Neuronal stem cell (in vitro differentiated cells): ENCODE data around the gene SCN11A.
A peak's percentile ranks its signal among the peaks of the same experiment; 100 is the strongest.

Experiments used
- DNase-seq: peaks from one replicate; pipeline ENCODE4 v3.0.0-alpha.2; 2013; ENCODE audit warnings: low spot score
- H2AFZ ChIP-seq: one replicate; pipeline ENCODE4 v1.6.1; 2013; ENCODE audit warnings: mild to moderate bottlenecking, low read length, inconsistent platforms
- H2AK5ac ChIP-seq: 2 replicates; pipeline ENCODE4 v1.6.1; 2013; ENCODE audit warnings: low read depth, mild to moderate bottlenecking, inconsistent platforms, low read length, moderate library complexity, mixed read lengths
- H2BK120ac ChIP-seq: 2 replicates; pipeline ENCODE4 v1.6.1; 2013; ENCODE audit warnings: low read depth, mild to moderate bottlenecking, inconsistent platforms, low read length, moderate library complexity, mixed read lengths
- H2BK12ac ChIP-seq: one replicate; pipeline ENCODE4 v1.6.1; 2013; ENCODE audit warnings: low read length, inconsistent platforms
- H2BK15ac ChIP-seq: 2 replicates; pipeline ENCODE4 v1.6.1; 2013; ENCODE audit warnings: mild to moderate bottlenecking, low read length, inconsistent platforms, mixed read lengths
- H2BK5ac ChIP-seq: one replicate; pipeline ENCODE4 v1.6.1; 2013; ENCODE audit warnings: inconsistent platforms, mild to moderate bottlenecking, low read length, moderate library complexity
- H3K14ac ChIP-seq: one replicate; pipeline ENCODE4 v1.6.1; 2013; ENCODE audit warnings: low read length, inconsistent platforms
- H3K18ac ChIP-seq: 2 replicates; pipeline ENCODE4 v1.6.1; 2013; ENCODE audit warnings: low read length, inconsistent platforms
- H3K23ac ChIP-seq: 2 replicates; pipeline ENCODE4 v1.6.1; 2013; ENCODE audit warnings: low read depth, mild to moderate bottlenecking, mixed read lengths, low read length, inconsistent platforms; ENCODE audit not compliant: poor library complexity
- H3K27ac ChIP-seq: replicated peaks from 3 replicates; pipeline ENCODE4 v1.5.1; 2013; ENCODE audit warnings: low read length, inconsistent platforms
- H3K27me3 ChIP-seq, 3 experiments: 2 replicates each; pipeline ENCODE4 v1.6.1; 2013; ENCODE audit warnings: low read length in 3 of 3, mild to moderate bottlenecking in 2 of 3, inconsistent platforms in 1 of 3, low read depth in 1 of 3, mixed read lengths in 1 of 3, moderate library complexity in 1 of 3; ENCODE audit not compliant: control insufficient read depth in 3 of 3, insufficient read depth in 3 of 3
- H3K36me3 ChIP-seq, 2 donors: replicated peaks in 1 of 2; 2 replicates each; pipeline ENCODE4 v1.6.1; 2013; ENCODE audit warnings: low read length in 2 of 2; ENCODE audit not compliant: control insufficient read depth in 2 of 2, insufficient read depth in 2 of 2
- H3K4ac ChIP-seq: 2 replicates; pipeline ENCODE4 v1.6.1; 2013; ENCODE audit warnings: inconsistent platforms, mild to moderate bottlenecking, low read length, moderate library complexity
- H3K4me1 ChIP-seq, 2 donors: 1 replicate in 1 of 2; 2 replicates in 1 of 2; pipeline ENCODE4 v1.6.1; 2013; ENCODE audit warnings: low read length in 2 of 2, low read depth in 1 of 2; ENCODE audit not compliant: control insufficient read depth in 2 of 2, insufficient read depth in 1 of 2
- H3K4me2 ChIP-seq: one replicate; pipeline ENCODE4 v1.6.1; 2013; ENCODE audit warnings: mild to moderate bottlenecking, low read length, inconsistent platforms; ENCODE audit not compliant: insufficient read depth, poor library complexity, severe bottlenecking
- H3K4me3 ChIP-seq, 2 donors: 2 replicates each; pipeline ENCODE4 v1.5.1; 2013; ENCODE audit warnings: low read length in 2 of 2, mild to moderate bottlenecking in 2 of 2, inconsistent platforms in 1 of 2, moderate library complexity in 1 of 2
- H3K79me1 ChIP-seq: one replicate; pipeline ENCODE4 v1.6.1; 2013; ENCODE audit warnings: low read depth, mild to moderate bottlenecking, inconsistent platforms, low read length, moderate library complexity
- H3K9ac ChIP-seq: one replicate; pipeline ENCODE4 v1.6.1; 2013; ENCODE audit warnings: mild to moderate bottlenecking, low read depth, low read length, inconsistent platforms; ENCODE audit not compliant: poor library complexity
- H3K9me3 ChIP-seq, 2 donors: replicated peaks in 1 of 2; 2 replicates each; pipeline versions ENCODE3 to v1.6.1; 2013; ENCODE audit warnings: low read length in 2 of 2, mild to moderate bottlenecking in 2 of 2, inconsistent platforms in 1 of 2, low read depth in 1 of 2, mixed read lengths in 1 of 2, moderate library complexity in 1 of 2; ENCODE audit not compliant: control insufficient read depth in 2 of 2, insufficient read depth in 1 of 2
- H4K8ac ChIP-seq: one replicate; pipeline ENCODE4 v1.6.1; 2013; ENCODE audit warnings: low read depth, mild to moderate bottlenecking, inconsistent platforms, low read length, moderate library complexity
- H4K91ac ChIP-seq: one replicate; pipeline ENCODE4 v1.6.1; 2013; ENCODE audit warnings: low read length, low read depth, mild to moderate bottlenecking, inconsistent platforms; ENCODE audit not compliant: poor library complexity
- WGBS, 2 donors: extraction: QIAGEN DNeasy Blood & Tissue Kit; methylation state at CpG; one replicate each; pipeline ENCODE4 v1.1.7; 2013; ENCODE audit warnings: missing lambda C conversion rate in 2 of 2, mixed read lengths in 1 of 2; ENCODE audit not compliant: insufficient read length in 2 of 2, insufficient replicate concordance in 1 of 2; ENCODE audit errors: extremely low coverage in 2 of 2; 5-methylcytosine and 5-hydroxymethylcytosine counted together

The SCN11A gene

GRCh38 chr3:39013921-39014509 lies 37.7 kb downstream of the SCN11A start:
- Histone ChIP-seq H3K4me2 (no peak overlapping the region), H2BK5ac (no peak overlapping the region), H3K79me1 (no peaks in the 10 kb centered on the region), H3K14ac (no peak overlapping the region), H3K4me1 (peaks cover 0 to 2% of the 10 kb centered on the region in 2 donors), H3K4me3 (no peak overlapping the region), H2BK120ac (no peak overlapping the region), H3K27ac (no peak overlapping the region), H2AK5ac (no peak overlapping the region), H4K8ac (no peak overlapping the region), H3K27me3 (peaks cover 0 to 3% (median 0%) of the 10 kb centered on the region in 3 experiments), H2BK12ac (no peak overlapping the region), H3K9ac (no peak overlapping the region), H3K36me3 (no peaks in the 10 kb centered on the region), H2AFZ (no peak overlapping the region), H3K23ac (no peak overlapping the region), H3K18ac (no peak overlapping the region), H2BK15ac (no peak overlapping the region), H3K9me3 (no peaks in the 10 kb centered on the region), H3K4ac (no peak overlapping the region), H4K91ac (no peak overlapping the region)
- no CpG with 5 or more reads among the region's 4 CpGs for WGBS, 2 donors
- no peak for DNase-seq

GRCh38 chr3:39013289-39013688 lies 38.5 kb downstream of the SCN11A start:
- Histone ChIP-seq H3K36me3 (no peaks in the 10 kb centered on the region), H2BK12ac (no peak overlapping the region), H4K8ac (no peak overlapping the region), H3K27ac (no peak overlapping the region), H2BK15ac (no peak overlapping the region), H3K9me3 (no peaks in the 10 kb centered on the region), H2AFZ (peak overlapping the region; percentile 56), H3K14ac (no peak overlapping the region), H3K9ac (no peak overlapping the region), H2BK5ac (no peak overlapping the region), H3K4me2 (no peak overlapping the region), H3K23ac (no peak overlapping the region), H3K79me1 (no peaks in the 10 kb centered on the region), H3K27me3 (peaks cover 0 to 3% (median 0%) of the 10 kb centered on the region in 3 experiments), H3K4me3 (no peak overlapping the region), H4K91ac (no peak overlapping the region), H3K4ac (no peak overlapping the region), H3K4me1 (peaks cover 0 to 2% of the 10 kb centered on the region in 2 donors), H3K18ac (no peak overlapping the region), H2AK5ac (no peak overlapping the region), H2BK120ac (no peak overlapping the region)
- no peak for DNase-seq
- WGBS, 2 donors, result no CpG with 5 or more reads among the region's 2 CpGs

DNA sequence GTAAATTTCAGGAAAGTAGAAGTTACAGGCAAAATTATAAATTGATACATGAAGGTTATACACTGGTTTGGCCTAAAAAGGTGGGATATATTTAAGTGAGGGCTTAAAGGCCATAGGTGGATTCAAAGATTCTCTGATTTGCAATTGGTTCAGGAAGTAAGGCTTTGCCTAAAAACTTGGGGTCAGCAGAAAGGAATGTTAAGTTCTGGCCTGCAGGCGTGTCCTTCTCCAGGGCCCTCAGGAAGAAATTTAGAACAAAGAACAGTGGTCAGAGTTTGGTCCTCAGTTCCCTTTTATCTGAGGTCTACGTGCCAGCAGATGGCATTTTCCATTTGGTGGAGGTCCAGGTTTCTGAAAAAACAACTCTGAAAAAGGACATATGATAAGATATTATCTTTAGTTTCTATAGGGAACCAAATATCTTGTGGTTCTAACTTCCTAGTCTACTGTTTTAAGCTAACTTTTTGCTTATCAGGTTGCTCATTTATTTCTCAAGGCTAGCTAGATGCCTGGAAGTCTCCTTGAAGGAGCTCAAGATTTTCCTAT lies 40.5 kb downstream of the SCN11A start:
- Histone ChIP-seq H2AK5ac (no peak overlapping the region), H3K23ac (no peak overlapping the region), H3K36me3 (no peaks in the 10 kb centered on the region), H4K91ac (no peak overlapping the region), H2BK120ac (no peak overlapping the region), H2BK12ac (no peak overlapping the region), H3K9me3 (no peaks in the 10 kb centered on the region), H3K27me3 (peaks cover 0 to 3% (median 0%) of the 10 kb centered on the region in 3 experiments), H3K4ac (no peak overlapping the region), H2BK15ac (no peak overlapping the region), H3K27ac (no peak overlapping the region), H3K4me1 (peaks cover 0 to 2% of the 10 kb centered on the region in 2 donors), H2AFZ (no peak overlapping the region), H2BK5ac (no peak overlapping the region), H3K14ac (no peak overlapping the region), H3K79me1 (no peaks in the 10 kb centered on the region), H3K9ac (no peak overlapping the region), H4K8ac (no peak overlapping the region), H3K18ac (no peak overlapping the region), H3K4me2 (no peak overlapping the region), H3K4me3 (no peak overlapping the region)
- WGBS, 2 donors, result no CpG with 5 or more reads among the region's 2 CpGs
- DNase-seq, result no peak

- Histone ChIP-seq H3K14ac (no peak overlapping the region), H4K91ac (no peak overlapping the region), H3K18ac (no peak overlapping the region), H3K23ac (no peak overlapping the region), H3K27me3 (no peaks in the 10 kb centered on the region), H2AFZ (no peak overlapping the region), H2BK12ac (no peak overlapping the region), H4K8ac (no peak overlapping the region), H3K4me3 (no peak overlapping the region), H2BK5ac (no peak overlapping the region), H3K36me3 (no peaks in the 10 kb centered on the region), H3K4me1 (no peaks in the 10 kb centered on the region), H3K4me2 (no peak overlapping the region), H2BK15ac (no peak overlapping the region), H3K4ac (no peak overlapping the region), H3K9me3 (no peaks in the 10 kb centered on the region), H2AK5ac (no peak overlapping the region), H2BK120ac (no peak overlapping the region), H3K9ac (no peak overlapping the region), H3K79me1 (no peaks in the 10 kb centered on the region), H3K27ac (no peak overlapping the region)
- DNase-seq, result no peak
- WGBS, 2 donors, result no CpG with 5 or more reads among the region's 2 CpGs
These were observed 46.4 kb downstream of the SCN11A start for GRCh38 chr3:39005295-39005694.
